NCI-H2196 treated with DMSO at 0.1 percent for 48 hours (cell line): Measurements from ENCODE around the gene MALAT1.

Source experiments
- DNase-seq: peaks from one replicate; lab custom pipeline; 2025; ENCODE audit not compliant: unreplicated experiment; lab: John Stamatoyannopoulos, UW

Gene MALAT1

GRCh38 chr11:65478388-65479183 is 20.3 kb upstream of the MALAT1 start:
- no peak for DNase-seq

DNA sequence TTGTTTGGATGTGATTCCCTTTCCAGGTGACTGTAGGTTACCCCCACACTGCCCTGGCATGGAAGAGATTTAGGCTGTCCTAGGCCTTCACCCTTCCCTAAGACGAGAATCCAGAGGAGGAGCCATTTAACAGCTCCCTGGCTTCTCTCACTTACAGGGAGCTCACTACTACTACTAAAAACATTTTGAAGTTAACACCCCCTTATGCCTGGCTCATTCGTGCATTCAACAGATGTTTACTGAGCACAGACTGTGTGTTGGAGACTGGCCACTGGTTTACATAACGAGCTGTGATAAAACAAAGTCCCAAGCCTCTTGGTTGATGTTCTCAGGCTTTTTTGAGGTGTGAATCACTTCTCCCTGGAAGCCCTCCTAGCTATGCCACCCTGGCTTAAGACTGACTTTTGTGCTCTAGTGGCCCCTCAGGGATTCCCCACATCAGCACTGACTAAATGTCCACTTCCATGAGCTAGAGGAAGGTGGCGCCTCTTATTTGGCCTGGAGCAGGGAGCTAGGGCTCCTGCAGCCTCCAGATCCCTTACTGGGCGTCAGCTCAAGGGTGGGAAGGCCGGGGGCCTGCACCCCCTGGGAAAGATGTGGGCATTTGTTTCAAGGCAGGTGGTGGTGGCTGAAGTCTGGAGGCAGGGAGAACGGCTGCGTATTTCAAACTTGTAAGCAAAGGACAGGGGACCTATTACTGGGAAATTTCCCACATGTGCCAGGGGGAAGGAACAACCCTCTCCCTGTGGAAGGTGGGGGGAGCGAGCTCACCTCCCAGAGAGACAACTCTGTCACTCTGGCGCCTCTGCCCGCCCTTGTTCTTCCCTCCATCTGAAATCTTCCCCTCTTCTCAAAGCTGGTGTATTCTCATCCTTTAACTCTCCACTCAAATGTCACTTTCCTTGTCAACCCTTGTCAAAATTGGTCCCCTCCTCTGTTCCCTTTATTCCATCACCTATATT is 19.4 kb upstream of the MALAT1 start:
- DNase-seq, result peak; percentile 29

DNA sequence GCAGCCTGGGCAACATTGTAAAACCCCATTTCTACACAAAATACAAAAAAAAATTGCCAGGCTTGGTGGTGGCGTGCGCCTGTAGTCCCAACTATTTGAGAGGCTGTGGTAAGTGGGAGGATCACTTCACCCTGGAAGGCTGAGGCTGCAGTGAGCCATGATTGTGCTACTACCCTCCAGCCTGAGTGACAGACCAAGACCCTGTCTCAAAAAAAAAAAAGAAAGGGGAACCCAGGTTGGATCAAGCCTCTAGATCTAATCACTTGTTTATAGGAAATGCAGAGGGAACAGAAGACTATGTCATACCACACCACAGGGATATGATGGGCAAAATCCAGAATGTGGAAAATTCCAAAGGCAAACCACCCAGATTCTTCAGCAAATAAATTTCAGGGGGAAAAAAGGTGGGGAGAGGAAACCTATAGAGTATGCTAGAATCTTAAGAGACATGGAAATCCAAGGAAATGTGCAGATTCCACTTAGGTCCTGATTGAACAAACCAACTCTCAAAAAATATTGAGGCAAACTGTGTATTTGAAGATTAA is 16.5 kb upstream of the MALAT1 start:
- DNase-seq, result no peak

DNA sequence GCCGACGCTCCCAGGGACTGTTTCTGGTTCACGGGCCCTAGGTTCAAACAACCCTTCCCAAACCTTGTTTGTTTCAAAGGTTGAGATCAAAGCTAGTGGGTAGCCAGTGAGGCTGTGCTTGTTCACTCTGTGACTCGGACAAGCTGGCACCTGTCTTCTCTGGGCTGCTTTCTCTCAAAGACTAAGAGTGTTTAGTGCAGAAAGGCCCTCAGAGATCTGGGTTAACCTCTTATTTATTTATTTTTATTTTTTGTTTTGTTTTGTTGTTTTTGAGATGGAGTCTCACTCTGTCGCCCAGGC is 13.0 kb upstream of the MALAT1 start:
- DNase-seq, result no peak

DNA sequence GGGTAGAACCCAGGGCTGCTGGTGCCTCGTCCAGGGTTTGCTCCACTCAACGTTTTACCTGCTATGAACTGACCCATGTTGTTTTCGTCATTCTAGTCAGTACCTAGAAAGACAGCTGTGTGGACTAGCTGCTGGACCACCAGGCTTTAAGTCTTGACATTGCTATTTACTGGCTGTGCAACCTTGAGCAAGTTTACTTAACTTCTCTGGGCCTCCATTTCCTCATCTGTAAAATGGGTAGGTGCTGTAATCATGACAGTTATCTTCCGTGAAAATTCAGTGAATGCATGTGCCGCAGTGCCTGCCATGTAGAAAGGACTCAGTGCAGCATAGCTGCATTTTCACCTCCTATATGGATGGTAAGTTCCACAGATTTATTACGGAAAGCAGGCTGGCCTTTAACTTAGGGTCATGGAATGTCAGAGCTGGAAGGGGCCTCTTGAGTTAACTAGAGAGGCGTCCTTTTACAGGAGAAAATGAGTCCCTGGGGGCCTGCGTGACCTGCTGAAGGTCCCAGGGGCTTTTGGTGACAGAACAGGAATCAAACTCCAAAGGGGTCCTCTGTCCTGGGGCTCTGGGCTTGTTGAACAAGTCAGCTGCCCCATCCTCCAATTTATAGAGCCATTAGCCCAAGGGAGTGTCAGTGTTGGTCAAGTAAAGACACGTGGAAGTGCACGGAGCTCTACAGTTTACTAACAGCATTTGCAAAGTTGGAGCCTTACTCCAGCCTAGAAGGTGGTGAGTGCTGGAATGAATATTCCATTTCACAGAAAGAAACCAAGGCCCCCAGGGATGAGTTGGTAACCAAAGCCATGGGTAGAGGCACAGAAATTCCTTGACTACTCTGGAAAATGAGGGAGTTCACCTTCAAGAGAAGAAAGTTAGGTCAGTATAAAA is 12.0 kb upstream of the MALAT1 start:
- DNase-seq, result no peak

DNA sequence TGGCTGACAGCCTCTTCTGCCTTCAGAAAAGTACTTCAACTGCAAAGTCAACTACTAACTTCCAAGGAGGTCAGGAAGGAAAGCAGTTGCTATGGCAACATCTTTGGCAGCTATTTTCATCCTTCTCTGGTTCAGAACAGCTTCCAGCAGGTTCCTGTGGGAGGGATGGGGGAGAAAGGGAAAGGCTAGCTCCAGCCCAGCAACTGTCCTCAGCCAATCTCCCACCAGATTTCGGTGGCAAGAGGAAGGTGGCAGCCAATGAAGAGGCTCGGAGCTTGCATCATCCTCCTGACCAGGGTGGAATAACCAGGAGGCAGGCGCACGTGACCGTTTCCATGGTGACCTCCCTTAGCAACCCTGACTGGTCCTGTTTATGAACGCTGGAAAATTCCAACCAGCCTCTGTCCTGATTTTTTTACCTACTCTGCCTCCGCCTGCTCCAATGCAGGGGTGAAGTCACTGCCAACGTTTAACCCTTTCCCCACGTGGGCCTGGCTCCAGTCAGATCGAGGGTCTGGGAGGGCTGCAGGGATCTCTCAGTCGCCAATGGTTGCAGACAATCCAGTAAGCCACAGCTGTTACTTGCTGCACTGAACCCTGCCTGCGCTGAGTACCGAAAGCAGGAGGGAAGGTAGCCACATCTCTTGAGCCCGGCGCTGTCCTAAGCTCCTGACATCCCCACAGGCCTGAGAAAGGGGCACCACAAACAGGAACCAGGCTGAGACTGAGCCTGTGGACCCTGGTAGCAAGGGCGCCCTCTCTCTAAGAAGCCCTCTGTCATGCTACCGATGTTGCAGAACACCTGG is 11.2 kb upstream of the MALAT1 start:
- peak; percentile 99 for DNase-seq

DNA sequence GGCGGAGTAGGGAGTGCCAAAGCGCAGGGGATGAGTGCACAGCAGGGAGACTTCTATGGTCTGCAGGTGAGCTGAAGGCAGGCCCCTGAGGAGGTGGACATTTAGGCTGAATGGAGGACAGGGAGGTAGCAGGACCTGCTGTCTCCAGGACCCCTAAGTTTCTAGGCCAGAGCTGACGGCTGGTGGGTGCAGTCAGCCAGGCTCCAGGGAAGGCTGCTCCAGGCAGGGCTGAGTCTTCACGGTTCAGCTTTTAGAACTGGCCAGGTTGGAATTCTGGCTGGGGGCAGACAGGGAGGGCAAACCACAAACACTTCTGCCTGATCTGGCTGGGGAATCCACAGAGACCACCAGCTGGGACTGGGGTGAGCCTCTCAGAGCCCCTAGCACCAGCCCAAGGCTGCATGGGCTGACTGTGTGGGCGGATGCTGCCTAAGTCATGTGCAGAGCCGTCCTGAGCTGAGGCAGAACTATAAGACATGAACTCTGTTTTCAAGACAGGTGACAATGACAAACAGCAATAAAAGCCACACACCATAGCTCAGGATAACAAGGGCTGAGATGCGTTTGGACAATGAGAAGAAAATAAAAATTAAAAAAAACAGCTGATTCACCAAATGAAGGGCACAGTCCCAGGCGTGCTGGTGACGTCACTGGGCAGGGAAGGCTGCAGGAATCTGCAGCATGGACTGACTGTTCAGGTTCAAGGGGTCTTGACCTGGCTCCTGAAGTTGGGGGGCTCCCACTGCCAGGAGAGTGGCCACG is 10.4 kb upstream of the MALAT1 start:
- no peak for DNase-seq

DNA sequence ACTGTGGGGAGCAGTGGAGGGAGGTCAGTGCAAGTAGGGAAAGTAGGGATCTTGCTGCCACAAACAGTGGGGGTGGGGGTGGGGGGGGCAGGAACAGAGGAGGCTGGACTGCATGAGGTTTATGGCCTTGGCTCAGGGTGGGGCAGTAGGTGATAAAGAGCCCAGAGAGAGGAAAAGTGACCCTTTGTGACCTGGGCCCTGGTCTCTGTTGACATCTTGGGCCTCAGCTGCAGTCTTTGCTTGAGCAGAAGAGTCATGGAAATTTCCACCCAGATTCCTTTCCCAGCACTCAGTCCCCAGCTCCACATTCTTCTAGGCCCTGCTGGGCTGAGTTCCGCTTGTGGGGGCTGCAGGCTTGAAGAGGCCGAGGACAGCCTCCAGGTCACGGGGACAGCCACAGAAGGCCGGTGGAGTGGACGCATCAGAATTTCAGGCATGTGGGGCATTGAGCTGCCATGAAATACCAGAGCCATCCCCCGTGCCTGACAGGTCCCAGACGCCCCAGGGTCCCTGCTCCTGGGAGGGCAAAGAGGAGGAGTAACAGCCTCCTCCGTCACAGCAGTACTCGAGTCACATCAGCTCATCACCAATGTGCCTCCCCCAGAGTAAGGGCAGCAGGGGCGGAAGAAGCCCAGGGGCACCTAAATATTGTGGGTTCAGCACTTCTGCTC is 9.7 kb upstream of the MALAT1 start:
- no peak for DNase-seq

- DNase-seq, result no peak
Observed at GRCh38 chr11:65489706-65490320, 9.0 kb upstream of the MALAT1 start.

- no peak for DNase-seq
Observed at GRCh38 chr11:65491163-65491465, 7.7 kb upstream of the MALAT1 start.

DNA sequence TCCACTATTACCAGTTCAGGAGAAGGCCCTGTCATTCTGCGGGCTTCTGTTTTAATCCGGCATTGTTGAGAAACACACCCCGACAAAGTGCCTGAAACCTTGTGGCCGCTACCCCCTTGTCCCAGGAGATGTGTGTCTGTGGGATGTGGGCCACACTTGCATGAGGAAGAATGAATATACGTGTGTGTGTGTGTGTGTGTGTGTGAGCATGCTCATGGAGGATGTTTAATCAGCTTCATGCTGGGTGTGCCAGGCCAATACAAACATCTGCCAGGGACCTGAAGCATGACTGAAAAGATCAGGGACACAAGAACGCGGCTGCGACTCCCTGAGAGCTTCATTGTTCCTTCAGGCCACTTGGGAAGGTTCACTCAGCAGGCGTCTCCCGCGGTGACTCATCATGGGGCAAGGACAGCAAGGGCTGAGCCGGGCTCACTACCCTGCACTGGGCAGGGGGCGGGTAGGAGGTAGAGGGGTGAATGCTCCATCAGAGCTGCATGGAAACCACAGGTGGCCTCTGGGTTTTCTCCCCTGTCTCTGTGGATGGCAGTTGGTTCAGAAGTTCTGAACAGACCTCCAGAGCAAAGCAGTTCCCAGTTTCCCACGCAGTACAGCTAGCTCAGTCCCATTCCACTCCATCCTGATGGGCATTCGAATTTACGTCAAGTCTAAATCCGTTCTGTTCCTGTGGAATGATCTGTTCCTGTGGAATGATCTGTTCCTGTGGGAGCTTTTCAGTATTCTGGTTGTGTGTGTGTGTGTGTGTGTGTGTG is 7.0 kb upstream of the MALAT1 start:
- DNase-seq, result peak; percentile 90

DNA sequence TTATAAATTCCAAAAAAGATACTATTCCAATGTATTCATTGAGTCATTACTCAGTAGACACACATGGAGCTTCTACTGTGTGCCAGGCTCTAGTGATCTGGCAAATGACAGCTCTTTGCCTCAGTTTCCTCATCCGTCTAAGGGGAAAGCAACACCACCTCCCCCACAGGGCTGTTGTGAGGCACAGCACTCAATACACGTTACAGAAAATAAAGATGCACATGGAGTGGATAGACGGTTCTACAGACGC is 6.5 kb upstream of the MALAT1 start:
- no peak for DNase-seq

DNA sequence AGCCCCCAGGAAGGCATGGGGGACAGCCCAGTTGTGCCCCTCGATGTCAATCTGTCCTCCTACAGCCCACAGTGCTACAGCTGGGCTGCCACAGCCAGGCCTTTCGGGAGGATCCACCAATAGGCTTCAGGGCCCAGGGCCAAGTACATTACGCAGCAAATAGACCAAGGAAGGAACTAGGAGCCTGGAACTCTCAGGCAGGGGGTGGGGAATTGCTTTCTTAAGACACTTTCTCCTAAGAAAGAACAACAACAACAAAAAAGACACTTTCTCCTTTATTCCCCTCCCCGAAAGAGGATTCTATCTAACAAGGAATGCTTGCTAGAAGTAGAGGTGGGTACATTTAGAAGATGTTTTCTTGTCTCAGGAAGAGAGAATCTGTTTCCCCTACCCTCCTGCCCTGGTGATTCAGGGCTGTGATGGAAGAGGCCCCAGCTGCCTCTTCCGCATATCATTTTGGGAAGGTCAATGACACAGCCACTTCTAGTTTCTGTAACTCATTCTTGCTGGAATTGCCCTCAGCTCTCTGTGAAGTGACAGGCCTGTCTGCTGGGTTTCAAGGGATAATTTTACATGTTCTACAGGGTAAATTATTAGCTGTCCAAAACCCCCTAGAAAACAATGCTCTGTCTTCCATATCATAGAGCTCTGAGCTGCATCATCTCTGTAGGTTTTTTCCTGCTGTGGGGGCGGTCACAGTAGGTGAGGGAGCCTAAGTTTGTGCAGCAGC is 6.0 kb upstream of the MALAT1 start:
- DNase-seq, result no peak

GRCh38 chr11:65493367-65494176 is 5.3 kb upstream of the MALAT1 start:
- DNase-seq, result no peak

DNA sequence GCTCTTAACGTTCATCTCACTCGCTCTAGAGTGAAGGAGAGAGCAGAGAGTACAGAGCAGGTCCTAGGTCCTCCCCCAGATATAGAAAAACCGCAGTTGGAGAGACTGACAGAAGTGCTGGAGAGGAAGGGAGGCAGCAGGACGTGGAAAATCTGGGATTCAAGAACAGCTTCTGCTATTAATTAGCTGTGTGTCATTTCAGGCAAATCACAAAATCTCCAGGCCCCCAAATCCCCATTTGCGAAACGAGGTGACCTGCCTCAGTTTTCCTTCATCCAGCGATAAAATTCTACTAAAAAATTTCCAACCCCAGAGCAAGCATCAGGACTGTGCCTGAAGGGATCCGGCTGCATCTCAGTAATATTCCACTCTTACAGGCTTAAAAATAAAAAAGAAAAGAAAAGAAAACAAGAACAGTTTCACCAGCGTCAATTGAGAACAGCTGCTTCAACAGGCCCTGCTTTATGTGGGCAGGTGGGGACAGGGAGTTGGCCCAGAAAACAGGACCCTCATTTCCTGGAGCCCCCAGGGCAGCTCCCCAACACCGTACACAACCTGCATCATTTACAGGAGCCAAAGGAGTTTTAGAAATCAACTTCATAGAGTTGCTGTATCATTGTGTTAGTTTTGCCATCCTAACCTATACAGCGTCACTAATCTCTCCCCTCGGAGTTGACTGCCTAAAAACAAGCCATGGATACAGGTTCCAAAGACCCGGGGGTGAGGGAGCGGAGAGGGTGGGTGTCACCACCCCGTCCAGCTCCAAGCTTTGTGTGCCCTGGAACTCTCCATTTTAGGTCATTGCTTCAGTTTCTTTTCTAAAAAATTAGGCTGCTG is 2.3 kb upstream of the MALAT1 start:
- no peak for DNase-seq
